SU-DHL-6 (cell line): ENCODE results near the gene MAPT.

Source experiments
- H2AFZ ChIP-seq: fragments of 200-600 bp; sonication (generic); 2 replicates; pipeline ENCODE4 v1.6.1; 2014; ENCODE audit warnings: low read depth, mild to moderate bottlenecking, moderate library complexity, mixed read lengths, antibody characterized with exemption, low read length; ENCODE audit not compliant: severe bottlenecking
- H3F3A ChIP-seq: fragments of 200-600 bp; shearing (Covaris generic); 2 replicates; pipeline ENCODE4 v1.6.0; 2016; ENCODE audit warnings: antibody characterized with exemption, mild to moderate bottlenecking; ENCODE audit not compliant: insufficient read depth
- H3K27ac ChIP-seq: fragments of 200-600 bp; sonication (generic); 2 replicates; pipeline ENCODE4 v1.5.1; 2016; ENCODE audit warnings: low read depth, mild to moderate bottlenecking, low read length, moderate library complexity, mixed read lengths
- H3K27me3 ChIP-seq: fragments of 200-600 bp; sonication (generic), shearing (Covaris generic); 2 replicates; pipeline ENCODE4 v1.6.0; 2014; ENCODE audit warnings: mild to moderate bottlenecking, low read length
- H3K36me3 ChIP-seq: fragments of 200-600 bp; sonication (generic); 2 replicates; pipeline ENCODE4 v1.6.1; 2014; ENCODE audit warnings: mild to moderate bottlenecking, low read length, mixed read lengths
- H3K4me2 ChIP-seq: fragments of 300-600, 200-600 bp; shearing (Covaris generic), sonication (generic); 2 replicates; pipeline ENCODE4 v1.6.0; 2014; ENCODE audit warnings: low read length, low read depth, mild to moderate bottlenecking; ENCODE audit not compliant: poor library complexity, severe bottlenecking
- H3K4me3 ChIP-seq: fragments of 200-600 bp; sonication (generic); 2 replicates; pipeline ENCODE4 v1.5.1; 2014; ENCODE audit warnings: antibody characterized with exemption, low read length, mild to moderate bottlenecking, mixed read lengths; ENCODE audit not compliant: insufficient read depth, poor library complexity, severe bottlenecking
- H3K79me2 ChIP-seq: fragments of 200-600 bp; sonication (generic); 2 replicates; pipeline ENCODE4 v1.6.1; 2014; ENCODE audit warnings: mild to moderate bottlenecking, low read length, moderate library complexity; ENCODE audit not compliant: insufficient read depth
- H3K9ac ChIP-seq: fragments of 200-600 bp; sonication (generic); 2 replicates; pipeline ENCODE4 v1.7.0; 2014; ENCODE audit warnings: mild to moderate bottlenecking, low read length
- H3K9me2 ChIP-seq: fragments of 200-600 bp; sonication (generic); replicated peaks from 2 replicates; pipeline ENCODE4 v1.6.1; 2014; ENCODE audit warnings: low read length; ENCODE audit not compliant: insufficient read depth
- H3K9me3 ChIP-seq: fragments of 200-600 bp; sonication (generic); 2 replicates; pipeline ENCODE4 v1.6.1; 2014; ENCODE audit warnings: low read length, mixed read lengths; ENCODE audit not compliant: insufficient read depth
- H4K20me1 ChIP-seq: fragments of 200-600 bp; sonication (generic); 2 replicates; pipeline ENCODE4 v1.6.1; 2014; ENCODE audit warnings: low read depth, mild to moderate bottlenecking, antibody characterized with exemption, low read length, moderate library complexity, mixed read lengths
- EZH2phosphoT487 ChIP-seq: fragments of 200-600 bp; sonication (generic), shearing (Covaris generic); conservative IDR thresholded peaks from 2 replicates; pipeline ENCODE4 v1.6.1; 2018; ENCODE audit warnings: mild to moderate bottlenecking, antibody characterized with exemption, low read length, moderate library complexity, mixed read lengths
- TF ChIP-seq, protein P1 (sequence below): fragments of 200-600 bp; sonication (generic); IDR thresholded peaks from one replicate; pipeline ENCODE4 v1.5.1; 2017; ENCODE audit warnings: antibody characterized with exemption, mild to moderate bottlenecking, low read length, moderate library complexity; ENCODE audit not compliant: insufficient read depth, poor library complexity, severe bottlenecking

MAPT gene

DNA sequence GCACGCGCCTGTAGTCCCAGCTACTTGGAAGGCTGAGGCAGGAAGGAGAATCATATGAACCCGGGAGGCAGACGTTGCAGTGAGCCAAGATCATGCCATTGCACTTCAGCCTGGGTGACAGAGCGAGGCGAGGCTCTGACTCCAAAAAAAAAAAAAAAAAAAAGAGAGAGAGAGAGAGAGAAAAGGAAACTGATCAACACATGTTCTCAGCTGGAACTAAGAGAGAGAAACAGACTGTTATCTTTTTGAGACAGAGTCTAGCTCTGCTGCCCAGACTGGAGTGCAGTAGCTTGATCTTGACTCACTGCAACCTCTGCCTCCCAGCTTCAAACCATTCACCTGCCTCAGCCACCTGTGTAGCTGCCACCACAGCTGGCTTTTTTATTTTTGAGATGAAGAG is 165.1 kb downstream of the MAPT start:
- no peaks in the 10 kb centered on the region for H3K9me3 ChIP-seq
- no peak for TF ChIP-seq EZH2phosphoT487
- TF ChIP-seq, protein P1, sequence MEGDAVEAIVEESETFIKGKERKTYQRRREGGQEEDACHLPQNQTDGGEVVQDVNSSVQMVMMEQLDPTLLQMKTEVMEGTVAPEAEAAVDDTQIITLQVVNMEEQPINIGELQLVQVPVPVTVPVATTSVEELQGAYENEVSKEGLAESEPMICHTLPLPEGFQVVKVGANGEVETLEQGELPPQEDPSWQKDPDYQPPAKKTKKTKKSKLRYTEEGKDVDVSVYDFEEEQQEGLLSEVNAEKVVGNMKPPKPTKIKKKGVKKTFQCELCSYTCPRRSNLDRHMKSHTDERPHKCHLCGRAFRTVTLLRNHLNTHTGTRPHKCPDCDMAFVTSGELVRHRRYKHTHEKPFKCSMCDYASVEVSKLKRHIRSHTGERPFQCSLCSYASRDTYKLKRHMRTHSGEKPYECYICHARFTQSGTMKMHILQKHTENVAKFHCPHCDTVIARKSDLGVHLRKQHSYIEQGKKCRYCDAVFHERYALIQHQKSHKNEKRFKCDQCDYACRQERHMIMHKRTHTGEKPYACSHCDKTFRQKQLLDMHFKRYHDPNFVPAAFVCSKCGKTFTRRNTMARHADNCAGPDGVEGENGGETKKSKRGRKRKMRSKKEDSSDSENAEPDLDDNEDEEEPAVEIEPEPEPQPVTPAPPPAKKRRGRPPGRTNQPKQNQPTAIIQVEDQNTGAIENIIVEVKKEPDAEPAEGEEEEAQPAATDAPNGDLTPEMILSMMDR: no peak
- no peaks in the 10 kb centered on the region for H3F3A ChIP-seq
- peaks cover 15% of the 10 kb centered on the region for H3K36me3 ChIP-seq
- no peak overlapping the region for H3K9ac ChIP-seq
- peaks cover 4% of the 10 kb centered on the region; the same call in 1 of the 2 replicates for H3K79me2 ChIP-seq
- H3K9me2 ChIP-seq: no peaks in the 10 kb centered on the region
- no peaks in the 10 kb centered on the region for H4K20me1 ChIP-seq
- H3K4me2 ChIP-seq: no peak overlapping the region
- no peaks in the 10 kb centered on the region for H3K27me3 ChIP-seq
- H3K4me3 ChIP-seq: no peak overlapping the region
- no peak overlapping the region for H2AFZ ChIP-seq
- no peak overlapping the region for H3K27ac ChIP-seq

DNA sequence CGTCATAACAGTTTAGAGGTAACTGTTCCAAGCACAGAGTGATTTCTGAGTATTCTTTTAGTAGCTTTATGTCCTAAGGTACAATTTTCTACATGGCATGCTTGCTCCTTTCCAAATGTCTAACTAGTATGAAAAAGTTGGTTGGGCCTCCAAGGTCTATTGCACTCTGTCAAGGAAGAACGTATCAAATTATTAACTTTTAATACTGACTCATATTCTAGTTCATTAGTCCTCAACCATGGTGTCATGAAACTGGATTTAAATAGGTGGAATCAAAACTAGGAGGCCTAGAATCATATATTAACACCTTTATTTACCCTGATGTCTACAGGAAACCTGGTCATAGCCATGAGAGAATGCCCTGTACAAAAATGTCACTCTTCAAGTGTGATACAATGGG is 166.1 kb downstream of the MAPT start:
- H3K9me2 ChIP-seq: no peaks in the 10 kb centered on the region
- H3K4me2 ChIP-seq: no peak overlapping the region
- H4K20me1 ChIP-seq: no peaks in the 10 kb centered on the region
- no peaks in the 10 kb centered on the region for H3F3A ChIP-seq
- no peak overlapping the region for H3K9ac ChIP-seq
- peaks cover 18% of the 10 kb centered on the region for H3K36me3 ChIP-seq
- no peak for TF ChIP-seq EZH2phosphoT487
- TF ChIP-seq, protein P1: no peak
- no peaks in the 10 kb centered on the region for H3K9me3 ChIP-seq
- peaks cover 4% of the 10 kb centered on the region; the same call in 1 of the 2 replicates for H3K79me2 ChIP-seq
- H3K27me3 ChIP-seq: no peaks in the 10 kb centered on the region
- no peak overlapping the region for H3K4me3 ChIP-seq
- H2AFZ ChIP-seq: no peak overlapping the region
- no peak overlapping the region for H3K27ac ChIP-seq

DNA sequence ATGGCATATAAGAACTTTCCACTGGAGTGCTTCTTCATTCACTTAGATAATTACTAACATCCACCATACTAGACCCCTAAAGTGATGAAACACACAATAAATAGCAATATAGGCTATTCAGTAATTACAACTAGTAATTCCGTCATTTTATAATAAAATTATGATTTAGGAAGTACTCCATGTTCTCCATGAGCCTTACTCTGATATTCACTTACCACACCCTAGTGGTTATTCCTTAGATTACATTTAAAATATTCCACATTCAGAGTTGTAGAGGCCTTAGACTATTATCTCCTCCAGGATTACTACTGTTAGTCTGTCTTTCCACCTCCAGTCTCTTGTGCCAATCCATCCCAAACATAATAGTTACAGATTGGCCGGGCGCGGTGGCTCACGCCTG is 167.1 kb downstream of the MAPT start:
- Histone ChIP-seq H3K4me2 (no peak overlapping the region), H3K36me3 (peaks cover 25% of the 10 kb centered on the region), H3K27ac (no peak overlapping the region), H3K4me3 (no peak overlapping the region), H3F3A (no peaks in the 10 kb centered on the region), H3K9me2 (no peaks in the 10 kb centered on the region), H3K79me2 (peaks cover 7% of the 10 kb centered on the region; the same call in 1 of the 2 replicates), H2AFZ (no peak overlapping the region), H3K27me3 (no peaks in the 10 kb centered on the region), H3K9me3 (no peaks in the 10 kb centered on the region), H4K20me1 (no peaks in the 10 kb centered on the region), H3K9ac (no peak overlapping the region)
- TF ChIP-seq EZH2phosphoT487: no peak
- TF ChIP-seq, protein P1: no peak
